DMS53 (cell line): ENCODE measurements around the gene BMP8A.
A peak's percentile ranks its signal among the peaks of the same experiment; 100 is the strongest.
"Not testable (repeated sequence)": the region's sequence is repeated elsewhere in the genome, so short reads cannot be mapped to it uniquely, and the experiment has no call there.

Experiments
- DNase-seq: peaks from one replicate; lab custom pipeline; 2025; lab: John Stamatoyannopoulos, UW

Gene BMP8A

GRCh38 chr1:39483276-39483675, 8.2 kb upstream of the BMP8A start:
- no peak for DNase-seq

DNA sequence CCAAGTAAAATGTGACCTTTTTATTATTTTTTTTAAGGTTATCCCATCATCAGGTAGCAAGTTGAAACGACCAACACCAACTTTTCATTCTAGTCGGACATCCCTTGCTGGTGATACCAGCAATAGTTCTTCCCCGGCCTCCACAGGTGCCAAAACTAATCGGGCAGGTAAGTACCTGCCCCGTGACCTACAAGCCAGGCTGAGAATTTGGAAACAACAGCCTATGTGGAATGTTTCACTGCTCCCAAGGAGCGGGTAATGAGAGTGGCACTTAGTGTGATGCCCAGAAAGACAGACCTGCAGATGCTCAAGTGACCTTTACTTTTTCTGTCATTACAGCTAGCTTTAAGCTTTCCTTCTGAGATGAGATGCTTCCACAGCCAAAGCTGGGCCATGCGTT, 6.9 kb upstream of the BMP8A start:
- no peak for DNase-seq

DNA sequence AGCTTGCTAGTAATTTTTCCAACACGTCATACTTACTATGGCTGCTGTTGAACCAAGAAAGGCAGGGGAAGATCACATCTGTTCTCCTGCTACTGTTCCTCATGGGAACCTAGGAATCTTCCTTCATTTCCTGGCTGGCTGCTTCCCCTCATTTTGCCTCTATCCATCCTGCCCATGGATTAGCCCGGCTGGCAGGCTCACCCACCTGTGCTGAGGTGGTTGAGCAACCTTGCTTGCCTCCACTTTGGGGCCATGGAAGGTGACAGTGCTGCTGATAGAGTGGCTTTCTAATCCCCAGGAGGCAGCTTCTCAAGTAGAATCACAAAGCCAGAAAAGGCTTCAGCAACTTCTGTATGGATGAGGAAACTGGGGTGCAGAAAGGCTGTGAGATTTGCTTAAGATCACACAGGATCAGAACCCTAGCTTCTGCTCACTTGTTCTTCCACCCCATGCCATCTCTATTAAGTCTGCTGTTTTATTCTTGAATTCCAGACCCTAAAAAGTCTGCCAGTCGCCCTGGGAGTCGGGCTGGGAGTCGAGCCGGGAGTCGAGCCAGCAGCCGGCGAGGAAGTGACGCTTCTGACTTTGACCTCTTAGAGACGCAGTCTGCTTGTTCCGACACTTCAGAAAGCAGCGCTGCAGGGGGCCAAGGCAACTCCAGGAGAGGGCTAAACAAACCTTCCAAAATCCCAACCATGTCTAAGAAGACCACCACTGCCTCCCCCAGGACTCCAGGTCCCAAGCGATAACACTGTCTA, 6.2 kb upstream of the BMP8A start:
- DNase-seq = no peak

GRCh38 chr1:39488012-39488545, 3.4 kb upstream of the BMP8A start:
- DNase-seq = no peak

- DNase-seq = no peak
Observed at GRCh38 chr1:39488793-39489566, 2.5 kb upstream of the BMP8A start.

DNA sequence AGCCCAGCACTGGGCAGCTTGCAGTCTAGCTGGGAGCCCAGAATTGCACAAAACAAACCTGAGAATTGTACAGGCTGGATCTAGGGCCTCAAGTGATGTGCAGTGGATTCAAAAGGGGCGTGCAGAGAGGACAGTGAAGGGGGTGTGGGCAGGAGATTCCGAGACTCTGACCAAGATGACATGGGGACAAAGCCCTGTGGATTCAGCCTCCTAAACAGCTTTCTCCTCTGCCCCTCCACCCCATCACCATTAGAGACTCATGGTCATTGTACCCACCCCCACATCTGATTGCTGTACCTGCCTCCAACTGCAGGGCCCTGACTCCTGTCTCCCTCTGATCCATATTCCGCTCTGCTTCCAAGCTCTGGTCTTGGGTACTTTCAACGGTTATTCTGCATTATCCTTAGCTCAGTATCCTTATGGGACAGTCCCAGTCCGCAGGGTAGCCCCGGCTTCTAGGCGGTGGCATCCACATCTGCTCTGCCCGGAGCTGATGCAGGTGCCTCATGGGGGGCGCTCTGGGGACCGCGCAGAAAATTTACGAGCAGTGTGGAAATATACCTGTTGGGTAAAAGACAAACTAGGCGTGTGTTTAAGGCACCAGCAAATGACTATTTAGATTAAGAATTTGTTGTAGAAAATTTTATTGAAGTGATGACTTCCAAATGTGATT, 1.7 kb upstream of the BMP8A start:
- peak; percentile 57 for DNase-seq

DNA sequence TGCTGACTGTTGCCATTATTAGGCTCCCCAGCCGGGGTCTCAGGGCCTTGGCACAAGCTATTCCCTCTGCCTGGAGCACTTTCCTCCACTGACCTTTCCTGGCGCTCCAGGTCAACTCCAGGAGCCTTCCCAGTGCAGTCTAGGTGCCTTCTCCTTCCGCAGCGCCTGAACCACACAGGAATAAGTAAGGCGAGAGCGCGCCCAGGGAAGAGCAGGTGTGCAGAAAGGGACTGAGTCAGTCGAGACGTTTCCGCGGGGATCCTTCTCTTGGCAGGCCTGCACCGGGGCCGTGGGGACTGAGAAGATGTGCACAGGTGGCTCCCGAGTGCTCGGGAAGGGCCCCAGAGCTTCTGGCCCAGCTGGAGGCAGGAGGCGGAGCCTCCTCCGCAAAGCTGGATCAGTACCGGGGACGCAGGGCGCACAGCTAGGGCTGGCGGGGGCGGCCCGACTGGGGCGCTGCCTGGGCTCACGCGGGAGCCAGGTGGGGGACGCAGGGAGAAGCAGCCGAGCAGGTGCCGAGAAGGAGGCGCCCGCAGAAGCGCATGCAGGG, 765 bp upstream of the BMP8A start:
- peak; percentile 90 for DNase-seq

DNA sequence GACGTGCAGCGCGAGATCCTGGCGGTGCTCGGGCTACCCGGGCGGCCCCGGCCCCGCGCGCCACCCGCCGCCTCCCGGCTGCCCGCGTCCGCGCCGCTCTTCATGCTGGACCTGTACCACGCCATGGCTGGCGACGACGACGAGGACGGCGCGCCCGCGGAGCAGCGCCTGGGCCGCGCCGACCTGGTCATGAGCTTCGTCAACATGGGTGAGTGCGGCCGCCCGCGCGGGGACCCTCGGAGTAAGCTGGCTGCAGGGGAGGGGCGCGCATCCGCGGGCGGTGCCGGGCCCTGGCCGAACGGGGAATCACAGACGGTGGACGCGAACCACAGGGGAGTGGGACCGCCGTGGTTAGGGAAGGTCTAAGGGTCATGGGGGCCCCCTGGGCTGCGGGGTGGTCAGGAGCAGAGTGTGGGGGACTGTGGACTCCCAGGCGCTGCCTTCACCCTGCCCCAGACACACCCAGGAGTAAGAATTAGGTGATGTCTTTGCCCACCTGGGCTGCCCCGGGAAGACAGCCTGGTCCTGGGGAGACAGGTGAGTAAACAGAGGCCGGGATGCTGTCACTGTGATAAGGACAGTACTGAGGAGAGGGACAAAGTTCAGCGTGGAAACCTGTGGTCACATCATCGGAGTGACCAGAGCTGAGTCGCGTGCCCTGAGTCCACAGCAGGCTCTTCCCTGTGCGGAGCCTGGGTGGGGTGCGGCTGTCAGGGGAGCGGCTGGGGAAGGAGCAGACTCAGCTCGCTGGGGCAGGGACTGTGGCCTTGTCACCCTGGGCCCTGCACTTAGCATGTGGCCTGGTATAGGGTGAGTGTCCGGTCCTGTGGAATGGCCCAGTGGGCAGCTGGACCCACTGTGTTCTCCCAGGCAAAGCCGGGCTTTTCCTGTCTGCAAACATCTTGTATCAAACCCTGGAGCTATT, 944 bp downstream of the BMP8A start:
- DNase-seq = peak; percentile 59

DNA sequence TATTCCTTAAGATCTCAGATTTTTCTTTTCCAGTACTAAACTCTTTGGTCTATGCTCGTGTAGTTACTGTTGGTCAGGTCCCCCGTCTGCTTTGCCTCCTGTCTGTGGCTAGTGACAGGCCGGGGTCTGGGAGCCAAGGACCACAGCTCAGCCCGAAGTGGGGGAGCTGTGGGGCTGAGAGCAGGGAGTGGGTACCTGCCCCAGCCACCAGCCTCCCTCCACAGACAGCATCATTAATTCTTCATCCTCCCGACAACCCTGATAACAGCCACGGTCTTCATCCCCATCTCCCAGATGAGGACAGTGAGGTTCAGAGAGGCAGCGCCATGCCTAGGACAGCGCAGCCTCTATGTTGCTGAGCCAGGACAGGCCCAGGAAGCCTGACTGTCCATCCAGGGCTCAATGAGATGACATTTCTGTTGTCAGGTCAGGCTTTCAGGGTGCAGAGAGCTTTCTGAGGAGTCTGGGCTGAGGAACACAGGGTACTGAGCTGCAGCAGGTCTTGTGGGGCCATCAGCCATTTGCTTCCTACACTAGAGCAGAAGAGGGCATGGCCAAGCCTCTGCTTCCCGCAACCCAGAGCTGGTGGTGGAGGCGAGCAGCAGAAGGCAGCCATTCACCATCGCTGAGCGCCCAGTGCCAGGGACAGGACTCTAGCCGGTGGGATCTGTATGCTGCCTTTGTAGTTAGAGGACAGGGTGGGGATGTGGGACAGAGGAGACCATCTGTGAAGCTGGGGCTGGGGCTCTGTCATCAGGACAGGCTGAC, 1.8 kb downstream of the BMP8A start:
- not testable (repeated sequence) for DNase-seq

GRCh38 chr1:39494671-39495410, 3.4 kb downstream of the BMP8A start:
- DNase-seq = no peak

GRCh38 chr1:39496520-39496919, 5.1 kb downstream of the BMP8A start:
- not testable (repeated sequence) for DNase-seq

GRCh38 chr1:39497585-39497984, 6.1 kb downstream of the BMP8A start:
- no peak for DNase-seq

DNA sequence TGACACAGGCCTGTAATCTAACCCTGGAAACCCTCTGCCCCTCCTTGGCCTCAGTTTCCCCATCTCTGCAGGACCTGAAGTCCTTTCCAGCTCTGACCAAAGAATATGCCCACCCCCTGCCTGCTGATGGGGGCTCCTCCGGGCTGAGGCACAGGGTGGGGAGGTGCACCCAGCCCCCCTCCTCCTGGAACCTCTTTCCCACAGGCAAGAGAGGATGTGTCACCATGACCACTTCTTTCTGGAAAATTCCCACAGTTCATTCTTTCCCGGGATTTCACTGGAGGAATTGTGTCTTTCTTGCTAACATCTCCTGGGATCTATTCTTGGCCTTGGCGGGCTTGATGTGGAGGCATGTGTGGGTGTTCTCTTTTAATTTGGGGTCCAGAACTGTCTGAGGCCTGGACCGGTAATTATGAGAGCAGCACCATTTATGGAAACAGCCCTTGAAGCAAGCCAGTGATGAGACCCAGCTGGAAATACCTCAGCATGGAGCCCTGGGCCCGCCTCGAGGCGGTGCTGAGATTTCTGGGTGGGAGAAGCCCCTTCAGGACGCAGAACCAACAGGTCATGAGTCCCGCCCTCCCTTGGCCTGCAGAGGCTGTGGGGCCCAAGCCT, 6.8 kb downstream of the BMP8A start:
- DNase-seq = not testable (repeated sequence)

GRCh38 chr1:39498821-39499220, 7.4 kb downstream of the BMP8A start:
- not testable (repeated sequence) for DNase-seq

DNA sequence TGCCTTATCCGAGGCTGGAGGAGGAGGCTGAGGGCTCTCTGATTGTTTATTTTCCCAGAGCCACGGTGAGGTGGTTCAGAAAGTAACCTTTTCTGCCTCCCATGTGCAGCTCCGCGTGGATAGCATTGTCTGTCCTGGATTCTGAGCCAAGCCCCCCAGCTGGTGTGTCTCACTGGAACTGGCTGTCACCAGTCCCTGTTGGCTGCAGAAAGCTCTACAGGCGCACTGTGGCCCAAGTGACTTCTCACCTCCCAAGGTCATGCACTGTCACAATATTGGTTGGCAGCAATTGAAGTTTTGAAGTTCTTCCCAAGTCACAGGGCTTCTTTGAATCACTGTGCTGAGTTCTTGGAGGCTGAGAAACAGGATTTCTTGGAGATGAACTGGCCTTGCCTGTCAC, 8.2 kb downstream of the BMP8A start:
- DNase-seq = no peak

DNA sequence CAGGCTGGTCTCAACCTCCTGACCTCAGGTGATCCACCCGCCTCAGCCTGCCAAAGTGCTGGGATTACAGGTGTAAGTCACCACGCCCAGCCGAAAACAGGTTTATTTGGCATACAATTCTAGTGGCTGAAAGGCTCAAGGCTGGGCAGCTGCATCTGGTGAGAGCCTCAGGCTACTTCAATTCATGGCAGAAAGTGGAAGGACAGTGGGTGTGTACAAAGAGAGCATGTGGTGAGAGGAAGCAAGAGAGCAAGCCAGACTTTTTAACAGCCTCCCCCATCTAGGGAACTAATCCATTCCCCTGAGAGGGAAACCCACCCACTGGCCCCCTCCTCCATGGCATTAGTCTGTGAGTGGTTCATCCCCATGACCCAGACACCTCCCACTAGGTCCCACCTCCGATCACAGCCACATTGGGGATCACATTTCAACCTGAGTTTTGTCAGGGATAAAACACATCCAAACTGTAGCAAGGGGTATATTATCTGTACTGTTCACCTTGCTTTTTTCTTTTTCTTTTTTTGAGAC, 9.5 kb downstream of the BMP8A start:
- DNase-seq = no peak

GRCh38 chr1:39501666-39502065, 10.2 kb downstream of the BMP8A start:
- no peak for DNase-seq

DNA sequence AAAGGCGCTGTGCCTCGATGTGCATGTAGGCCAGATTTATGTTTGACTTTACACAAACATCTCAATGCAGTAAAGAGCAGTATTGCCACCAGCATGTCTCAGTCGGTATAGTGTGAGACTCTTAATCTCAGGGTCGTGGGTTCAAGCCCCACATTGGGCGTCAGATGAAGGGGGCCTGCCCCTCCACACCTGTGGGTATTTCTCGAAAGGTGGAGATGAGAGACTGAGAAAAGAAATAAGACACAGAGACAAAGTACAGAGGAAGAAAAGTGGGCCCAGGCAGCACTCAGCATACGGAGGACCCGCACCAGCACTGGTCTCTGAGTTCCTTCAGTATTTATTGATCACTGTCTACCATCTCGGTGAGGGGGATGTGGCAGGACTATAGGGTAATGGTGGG, 13.0 kb downstream of the BMP8A start:
- DNase-seq = not testable (repeated sequence)

- peak; percentile 63 for DNase-seq
Observed at GRCh38 chr1:39505289-39505688, 13.9 kb downstream of the BMP8A start.
